Embryonic facial prominence (tissue), 1 donor: ENCODE measurements around the gene NAP1L4.
"Not testable (repeated sequence)": the region's sequence is repeated elsewhere in the genome, so short reads cannot be mapped to it uniquely, and the experiment has no call there.

Experiments used
- DNase-seq: peaks from one replicate; pipeline ENCODE4 v3.0.0-alpha.2; 2016; ENCODE audit errors: extremely low spot score

NAP1L4 gene

GRCh38 chr11:2909133-2909902, 82.8 kb downstream of the NAP1L4 start:
- no peak for DNase-seq

- DNase-seq, result no peak
Observed at GRCh38 chr11:2908130-2908529, 84.0 kb downstream of the NAP1L4 start.

GRCh38 chr11:2905299-2905698, 86.8 kb downstream of the NAP1L4 start:
- not testable (repeated sequence) for DNase-seq

GRCh38 chr11:2904153-2905052, 87.7 kb downstream of the NAP1L4 start:
- no peak for DNase-seq

- DNase-seq, result no peak
Observed at GRCh38 chr11:2903672-2904011, 88.5 kb downstream of the NAP1L4 start.

GRCh38 chr11:2902784-2903671, 89.1 kb downstream of the NAP1L4 start:
- DNase-seq, result no peak

- peak; percentile 58 for DNase-seq
Observed at GRCh38 chr11:2901854-2902783, 90.0 kb downstream of the NAP1L4 start.

GRCh38 chr11:2901196-2901796, 90.8 kb downstream of the NAP1L4 start:
- no peak for DNase-seq

GRCh38 chr11:2899080-2899783, 92.9 kb downstream of the NAP1L4 start:
- DNase-seq, result no peak

- DNase-seq, result no peak
Observed at GRCh38 chr11:2898366-2899079, 93.6 kb downstream of the NAP1L4 start.

- no peak for DNase-seq
Observed at GRCh38 chr11:2897048-2897447, 95.1 kb downstream of the NAP1L4 start.

- no peak for DNase-seq
Observed at GRCh38 chr11:2896047-2896446, 96.1 kb downstream of the NAP1L4 start.
